GM21717 (cell line): ENCODE measurements around the gene HPS4.
"Not testable (repeated sequence)": the region's sequence is repeated elsewhere in the genome, so short reads cannot be mapped to it uniquely, and the experiment has no call there.

Experiments
- ATAC-seq: cut with Tn5 transposase; IDR thresholded peaks from one replicate; pipeline ENCODE4 v1.9.1; 2021; ENCODE audit warnings: mild to moderate bottlenecking, moderate library complexity; ENCODE audit not compliant: unreplicated experiment

HPS4 gene

DNA sequence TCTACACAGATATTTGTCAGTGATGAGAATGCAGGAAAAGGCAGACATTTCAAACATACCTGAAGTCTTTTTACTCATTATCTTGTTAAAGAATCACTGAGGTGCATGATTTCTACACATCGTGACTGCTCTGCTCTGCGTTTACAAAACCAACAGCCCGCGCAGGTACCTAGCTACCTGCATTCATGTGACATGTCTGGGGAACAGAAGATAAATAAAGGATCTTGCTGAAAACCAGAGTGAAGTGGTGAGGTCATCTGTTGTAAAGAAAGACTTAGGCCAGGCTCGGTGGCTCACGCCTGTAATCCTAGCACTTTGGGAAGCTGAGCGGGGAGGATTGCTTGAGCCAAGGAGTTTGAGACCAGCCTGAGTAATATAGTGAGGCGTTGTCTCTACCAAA is 38.8 kb downstream of the HPS4 start:
- no peak for ATAC-seq

DNA sequence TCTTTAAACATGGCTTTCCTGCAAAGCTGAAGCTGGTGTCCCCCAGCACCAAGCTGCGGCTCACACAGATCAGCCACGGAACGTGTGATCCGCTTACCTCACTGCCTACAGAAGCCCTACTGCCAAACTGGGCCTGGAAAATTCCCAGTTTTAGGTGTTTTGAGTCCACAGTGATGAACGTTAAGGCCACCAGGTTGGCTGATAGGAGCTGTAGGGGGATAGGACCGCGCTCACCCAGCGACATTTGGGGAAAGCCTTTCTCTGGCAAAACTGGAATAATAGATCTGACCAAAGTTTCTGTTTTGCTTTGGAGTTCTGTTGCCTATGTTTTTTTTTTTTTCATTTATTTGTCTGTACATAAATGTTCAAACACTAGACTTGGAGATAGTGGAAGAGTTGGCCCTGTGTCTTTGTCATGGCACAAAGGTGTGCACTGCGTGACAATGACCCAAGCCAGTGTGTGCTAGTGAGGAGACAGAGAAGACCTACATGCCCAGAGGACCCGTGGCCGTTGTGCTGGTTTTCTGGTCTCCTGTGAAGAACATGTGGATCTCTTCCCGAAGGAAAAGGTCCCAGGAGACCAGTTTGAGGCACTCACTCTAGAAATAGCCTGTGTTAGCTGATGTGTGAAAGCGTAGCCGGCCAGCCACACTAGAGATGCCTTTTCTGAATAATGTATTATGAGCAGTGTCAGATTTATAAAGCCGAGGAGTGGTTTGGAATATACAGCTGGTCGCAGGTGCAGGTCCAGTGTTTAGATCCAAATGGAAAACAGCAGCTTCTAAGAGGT is 39.5 kb downstream of the HPS4 start:
- no peak for ATAC-seq

DNA sequence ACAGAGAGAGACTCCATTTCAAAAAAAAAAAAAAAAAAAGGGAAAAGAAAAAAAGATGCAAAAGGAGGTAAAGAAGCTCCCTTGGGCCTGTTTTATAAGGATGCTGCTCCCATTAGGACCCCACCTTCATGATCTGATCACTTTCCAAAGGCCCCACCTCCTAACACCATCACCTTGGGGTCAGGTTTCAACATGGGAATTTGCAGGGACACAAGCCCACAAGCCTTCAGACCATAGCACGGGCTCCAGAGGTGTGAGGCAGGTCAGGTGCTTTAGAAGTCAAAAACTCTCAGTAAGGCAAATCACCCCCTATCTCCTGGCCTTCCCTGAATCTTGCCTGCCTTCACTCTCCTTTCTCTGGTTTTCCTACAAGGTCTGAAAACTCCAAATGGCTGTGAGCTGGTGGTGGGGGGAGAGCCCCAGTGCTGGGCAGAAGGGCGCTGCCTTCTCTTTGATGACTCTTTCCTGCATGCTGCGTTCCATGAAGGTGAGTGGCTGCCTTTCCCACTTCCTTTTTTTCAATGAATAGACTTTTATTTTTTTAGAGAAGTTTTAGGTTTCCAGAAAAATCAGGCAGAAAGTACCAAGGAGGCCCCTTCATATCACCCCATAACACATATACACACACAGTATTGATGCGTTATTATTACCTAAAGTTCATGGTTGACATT is 41.4 kb downstream of the HPS4 start:
- no peak for ATAC-seq

DNA sequence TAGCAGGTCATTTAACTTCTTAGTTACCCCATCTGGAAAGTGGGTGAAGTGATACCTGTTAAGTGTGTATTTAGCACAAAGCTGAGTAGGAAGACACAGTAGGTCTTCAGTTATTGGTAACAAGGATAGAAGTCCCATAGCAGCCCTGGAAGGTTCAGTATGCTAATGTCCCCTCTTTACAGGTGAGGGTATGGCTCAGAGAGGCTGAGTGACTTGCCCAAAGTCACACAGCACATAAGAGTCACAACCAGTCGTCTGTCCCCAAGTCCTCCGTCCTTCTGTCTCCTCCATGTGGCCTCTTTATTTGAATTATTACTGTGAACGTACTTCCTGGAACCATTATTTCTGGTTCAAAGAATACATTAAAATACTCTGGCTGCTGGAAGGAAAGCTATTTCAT is 44.0 kb downstream of the HPS4 start:
- no peak for ATAC-seq

DNA sequence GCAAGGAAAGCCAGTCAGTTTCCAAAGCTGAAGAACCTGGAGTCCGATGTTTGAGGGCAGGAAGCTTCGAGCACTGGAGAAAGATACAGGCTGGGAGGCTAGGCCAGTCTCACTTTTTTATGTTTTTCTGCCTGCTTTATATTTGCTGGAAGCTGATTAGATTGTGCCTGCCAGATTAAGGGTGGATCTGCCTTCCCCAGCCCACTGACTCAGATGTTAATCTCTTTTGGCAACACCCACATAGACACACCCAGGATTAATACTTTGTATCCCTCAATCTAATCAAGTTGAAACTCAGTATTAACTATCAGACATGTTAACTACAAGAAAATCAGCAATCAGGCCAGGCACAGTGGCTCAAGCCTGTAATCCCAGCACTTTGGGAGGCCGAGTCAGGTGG is 44.8 kb downstream of the HPS4 start:
- not testable (repeated sequence) for ATAC-seq

DNA sequence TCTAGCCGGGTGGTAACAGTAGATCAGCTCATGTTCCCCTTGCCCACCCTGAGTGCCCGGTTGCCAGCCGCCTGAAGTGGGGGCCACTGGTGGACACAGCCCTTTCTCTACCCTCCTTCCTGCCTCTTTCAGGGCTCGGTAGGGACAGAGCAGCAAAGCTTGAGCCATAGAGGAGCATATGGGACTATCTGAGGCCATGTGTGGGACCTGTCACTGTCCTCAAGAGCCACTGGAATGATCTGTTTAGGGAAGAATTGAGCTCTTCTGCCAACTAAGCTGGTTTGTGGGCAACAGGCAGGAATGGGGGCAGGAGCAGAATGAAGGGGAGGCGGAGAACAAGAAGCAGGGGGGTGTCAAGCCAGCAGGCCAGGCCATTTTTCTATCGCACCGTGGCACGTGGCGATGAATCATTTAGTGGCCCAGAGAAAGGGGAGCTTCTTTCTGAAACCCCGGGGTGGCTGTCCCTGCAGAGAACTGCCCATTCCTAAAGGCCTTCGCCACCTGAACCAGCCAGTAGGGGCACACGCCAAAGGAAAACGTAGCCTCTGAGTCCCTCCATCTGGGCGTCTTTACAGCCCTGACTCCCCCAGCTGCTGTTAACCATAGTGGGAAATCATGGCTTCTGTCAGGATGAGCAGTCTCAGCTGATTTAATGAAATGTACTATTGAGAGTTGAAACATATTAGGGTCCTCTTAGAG is 45.7 kb downstream of the HPS4 start:
- no peak for ATAC-seq

DNA sequence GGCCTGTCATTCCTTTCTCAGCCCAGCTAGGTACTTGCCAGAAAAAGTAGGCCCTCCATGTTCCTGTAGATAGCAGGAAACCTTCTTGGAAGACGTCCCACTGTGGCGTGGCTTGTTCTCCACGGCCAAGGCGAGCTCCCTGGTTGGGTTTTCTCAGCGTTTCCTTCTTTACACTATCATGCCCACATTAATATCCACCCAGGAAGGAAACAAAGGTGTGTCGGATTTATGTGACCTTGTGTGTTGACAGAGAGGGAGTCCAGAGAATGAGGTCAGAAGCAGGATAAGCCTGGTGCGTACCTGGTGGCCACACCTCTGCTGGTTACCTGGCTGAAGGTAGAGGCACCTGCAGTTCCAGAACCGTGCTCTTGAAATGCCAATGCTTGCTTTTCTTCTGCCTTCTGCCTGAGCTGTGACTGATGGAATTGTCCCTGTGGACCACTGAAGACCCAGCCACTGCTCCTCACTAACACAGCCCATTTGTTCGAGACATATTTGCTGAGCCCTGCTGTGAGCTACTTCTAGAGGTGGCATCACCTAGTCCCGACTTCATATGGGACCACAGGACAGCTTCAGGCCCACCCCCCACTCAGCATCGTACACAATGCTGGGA is 46.6 kb downstream of the HPS4 start:
- no peak for ATAC-seq

DNA sequence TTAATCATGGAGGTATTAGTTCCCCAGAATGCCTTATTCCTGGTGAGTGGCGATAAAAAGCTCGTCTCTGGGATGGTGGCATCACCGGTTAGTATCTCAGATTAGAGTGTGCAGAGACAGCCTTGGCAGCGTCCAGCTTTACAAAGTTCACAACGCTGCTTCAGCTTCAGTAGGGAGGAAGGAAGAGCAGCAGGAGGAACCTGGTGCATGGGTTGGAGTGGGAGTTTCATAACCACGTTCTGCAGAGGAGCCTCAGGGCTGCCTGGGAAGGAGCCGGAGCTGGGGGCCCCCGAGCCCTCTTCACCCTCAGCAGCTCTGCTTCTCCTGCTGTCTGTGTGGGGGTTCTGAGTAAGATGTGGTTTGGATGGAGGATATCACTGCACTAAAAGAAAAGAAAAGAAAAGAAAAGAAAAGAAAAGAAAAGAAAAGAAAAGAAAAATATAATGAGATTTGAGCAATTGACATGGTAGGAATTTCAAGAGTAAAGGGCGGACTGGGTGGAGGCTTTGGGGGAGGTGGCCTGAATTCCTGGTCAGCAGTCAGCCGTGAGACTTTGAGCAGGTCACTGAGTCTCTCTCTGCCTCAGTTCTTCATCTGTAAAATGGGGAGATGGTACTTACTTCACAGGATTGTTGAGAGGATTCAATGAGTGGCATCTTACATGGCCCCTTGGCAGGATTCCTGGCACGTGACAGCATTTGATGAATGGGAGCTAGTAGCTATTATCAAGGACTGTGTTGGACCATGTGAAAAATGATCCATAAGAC is 48.1 kb downstream of the HPS4 start:
- no peak for ATAC-seq

DNA sequence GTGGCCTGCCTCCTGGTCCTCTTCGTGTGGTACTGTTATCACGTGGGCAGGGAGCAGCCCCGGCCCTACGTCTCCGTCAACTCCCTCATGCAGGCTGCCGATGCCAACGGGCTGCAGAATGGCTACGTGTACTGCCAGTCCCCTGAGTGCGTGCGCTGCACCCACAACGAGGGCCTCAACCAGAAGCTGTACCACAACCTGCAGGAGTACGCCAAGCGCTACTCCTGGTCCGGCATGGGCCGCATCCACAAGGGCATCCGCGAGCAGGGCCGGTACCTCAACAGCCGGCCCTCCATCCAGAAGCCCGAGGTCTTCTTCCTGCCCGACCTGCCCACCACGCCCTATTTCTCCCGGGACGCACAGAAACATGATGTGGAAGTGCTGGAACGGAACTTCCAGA is 49.8 kb downstream of the HPS4 start:
- ATAC-seq, result no peak

DNA sequence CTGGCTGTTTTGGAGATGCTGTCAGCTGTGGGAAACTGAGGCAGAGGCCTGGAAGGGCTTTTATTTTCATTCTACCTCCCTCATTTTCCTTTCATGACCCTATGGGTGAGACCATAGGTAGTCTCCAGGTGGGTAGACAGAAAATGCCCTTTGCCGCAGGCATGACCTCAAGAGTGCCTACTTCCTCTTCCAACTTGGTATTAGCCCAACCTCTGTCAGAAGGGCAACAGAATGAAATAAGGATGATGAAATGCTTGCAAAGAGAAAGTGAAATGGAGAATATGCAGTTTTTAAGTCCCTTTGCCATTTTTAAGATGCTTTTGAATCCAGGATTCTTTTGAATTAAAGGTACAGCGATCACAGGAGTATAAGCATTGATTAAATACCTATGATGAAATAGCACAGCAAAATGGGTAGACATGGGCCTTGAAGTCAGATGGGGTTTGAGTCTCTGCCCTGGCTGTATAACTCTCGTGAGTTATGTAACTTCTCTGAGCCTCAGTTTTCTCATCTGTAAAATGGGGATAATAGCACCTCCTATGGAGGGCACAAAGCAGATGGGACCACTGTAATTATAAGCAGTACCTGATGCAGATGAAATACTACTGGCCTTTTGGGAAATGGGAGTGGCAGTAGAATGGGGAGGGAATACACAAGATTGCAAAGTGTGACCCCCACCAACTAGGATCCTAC is 50.8 kb downstream of the HPS4 start:
- no peak for ATAC-seq

DNA sequence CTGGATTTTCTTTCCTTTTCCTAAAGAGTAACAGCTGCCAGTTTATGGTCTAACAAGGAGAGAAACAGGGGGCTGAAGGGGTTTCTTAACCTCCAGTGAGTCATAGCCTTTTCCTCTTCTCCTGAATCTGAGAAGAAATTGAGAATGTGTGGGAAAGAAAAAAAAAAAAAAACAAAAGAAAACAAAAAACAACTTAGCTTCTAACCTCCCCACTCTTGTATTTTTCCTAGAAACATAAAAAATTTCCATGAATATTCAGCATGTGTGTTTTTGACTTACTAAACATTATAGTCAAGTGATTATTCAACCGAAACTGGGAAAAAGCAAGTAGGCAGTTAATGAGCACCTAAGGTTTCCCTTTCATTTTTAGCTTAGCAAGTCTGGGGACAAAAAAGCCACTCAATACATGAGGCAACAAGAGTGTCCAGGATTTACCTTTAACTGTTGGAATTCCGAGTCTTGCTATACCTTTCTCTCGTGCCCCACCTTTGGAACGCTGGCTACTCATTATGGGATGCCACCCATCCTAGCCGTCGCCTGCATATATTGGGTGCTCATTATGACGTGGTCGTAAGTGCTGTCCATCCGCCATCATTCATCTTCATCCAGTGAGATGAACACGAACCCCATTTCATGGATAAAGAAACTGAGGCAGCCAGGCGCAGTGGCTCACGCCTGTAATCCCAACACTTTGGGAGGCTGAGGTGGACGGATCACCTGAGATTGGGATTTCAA is 52.2 kb downstream of the HPS4 start:
- no peak for ATAC-seq

DNA sequence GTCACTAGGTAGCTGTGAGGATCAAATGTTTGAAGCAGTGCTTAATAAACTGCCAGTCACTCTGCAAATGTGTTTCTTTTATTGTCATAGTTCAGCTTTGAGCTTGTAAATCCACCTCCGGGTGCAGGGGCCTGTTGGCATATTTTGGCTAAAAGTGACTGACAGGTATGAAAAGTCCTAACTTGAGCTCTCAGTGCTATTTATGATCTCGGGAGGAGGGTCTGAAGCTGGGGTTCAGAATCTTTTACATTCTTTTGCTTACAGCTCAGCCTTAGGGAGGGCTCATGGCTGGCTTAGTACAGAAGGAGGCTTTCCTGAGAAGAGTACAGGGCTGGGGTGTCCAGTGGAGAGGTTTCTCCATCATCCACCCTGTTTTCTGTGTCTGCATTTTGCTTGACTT is 53.0 kb downstream of the HPS4 start:
- no peak for ATAC-seq

DNA sequence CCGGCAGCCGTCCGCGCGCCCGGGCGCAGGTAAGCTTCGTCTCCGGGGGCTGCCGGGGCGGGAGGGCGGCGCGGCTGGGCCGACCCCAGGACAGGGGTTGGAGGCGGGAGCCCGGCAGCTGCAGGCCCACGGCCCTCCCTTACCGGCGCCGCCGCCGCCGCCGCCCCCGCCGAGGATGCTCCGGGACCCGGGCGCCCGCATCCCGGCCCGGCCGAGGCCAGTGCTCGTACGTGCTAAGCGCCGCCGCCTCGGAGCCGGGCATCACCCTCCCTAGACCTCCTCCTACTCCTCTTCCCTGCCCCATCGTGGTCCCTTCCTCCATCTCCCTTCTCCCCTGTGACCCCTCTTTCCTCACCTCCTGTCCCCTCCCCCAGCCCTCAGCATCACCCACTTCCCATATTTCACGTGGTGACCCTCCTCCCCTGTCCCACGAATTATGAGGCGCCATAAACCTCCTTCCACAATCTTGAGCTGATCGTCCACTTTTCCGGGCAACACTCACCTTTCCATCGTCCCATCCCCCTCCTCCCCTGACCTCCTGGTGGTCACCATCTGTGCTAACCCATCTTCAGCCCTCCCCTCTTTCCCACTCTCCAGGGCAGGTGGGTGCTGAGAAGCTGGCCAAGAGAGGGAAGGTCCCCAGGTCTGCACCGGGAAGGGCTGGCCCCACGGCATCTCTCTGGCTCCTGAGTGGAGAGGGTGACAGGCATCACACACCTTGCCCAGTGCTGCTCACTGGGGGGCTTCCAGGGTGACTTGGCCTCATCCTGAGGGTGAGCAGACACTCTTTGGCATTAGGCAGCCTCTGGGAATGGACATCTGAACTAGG is 53.9 kb downstream of the HPS4 start:
- peak; percentile 19 for ATAC-seq

DNA sequence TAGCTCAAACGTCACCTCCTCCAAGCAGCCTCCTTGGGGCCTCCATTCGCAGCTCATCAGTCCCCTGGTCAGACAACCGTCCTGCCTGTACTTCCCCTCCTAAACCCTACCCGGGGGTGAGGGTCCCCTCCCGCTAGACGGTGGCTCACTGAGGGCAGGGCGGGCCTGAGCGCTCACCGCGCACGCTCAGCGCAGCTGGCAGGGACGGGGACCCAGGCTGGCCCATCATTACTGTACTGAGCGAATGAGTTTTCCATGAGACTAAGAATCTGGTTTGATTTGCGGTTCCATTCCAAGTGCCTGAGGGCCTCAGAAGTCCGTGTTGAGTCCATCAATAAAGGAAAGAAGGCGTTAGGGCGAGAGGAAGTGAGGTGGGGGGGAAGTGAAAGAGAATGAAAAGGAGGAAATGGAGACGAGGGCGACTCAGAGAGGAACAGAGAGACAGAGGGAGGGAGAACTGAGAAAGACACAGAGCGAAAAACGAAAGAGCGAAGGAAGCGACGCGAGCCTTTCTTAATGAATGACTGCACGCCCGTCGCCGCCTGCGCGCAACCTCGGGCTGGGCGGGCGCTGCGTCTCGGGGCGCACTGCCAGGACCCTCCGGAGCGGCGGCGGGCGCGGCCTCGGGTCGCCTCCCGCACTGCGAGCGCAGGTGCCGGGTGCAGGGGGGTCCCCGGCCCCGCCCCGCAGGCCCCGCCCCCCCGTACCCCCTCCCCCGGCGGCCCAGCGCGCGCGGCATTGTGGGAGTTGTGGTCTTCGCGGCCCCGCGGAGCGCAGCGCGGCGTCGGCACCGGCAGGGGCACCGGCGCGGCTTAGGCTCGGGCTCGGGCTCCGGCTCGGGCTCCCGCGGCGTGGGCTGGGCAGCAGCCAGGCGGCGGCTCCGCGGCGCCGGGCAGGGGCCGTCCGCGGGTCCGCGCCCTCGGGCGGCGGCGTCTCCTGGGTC is 54.8 kb downstream of the HPS4 start, which contains the start of gene ASPHD2:
Gene ASPHD2, plus strand, starts transcription at position 746 of the 943 bp plus-strand sequence. CDS start 4,356 bp downstream, outside the sequence.
- ATAC-seq, result peak; percentile 55

DNA sequence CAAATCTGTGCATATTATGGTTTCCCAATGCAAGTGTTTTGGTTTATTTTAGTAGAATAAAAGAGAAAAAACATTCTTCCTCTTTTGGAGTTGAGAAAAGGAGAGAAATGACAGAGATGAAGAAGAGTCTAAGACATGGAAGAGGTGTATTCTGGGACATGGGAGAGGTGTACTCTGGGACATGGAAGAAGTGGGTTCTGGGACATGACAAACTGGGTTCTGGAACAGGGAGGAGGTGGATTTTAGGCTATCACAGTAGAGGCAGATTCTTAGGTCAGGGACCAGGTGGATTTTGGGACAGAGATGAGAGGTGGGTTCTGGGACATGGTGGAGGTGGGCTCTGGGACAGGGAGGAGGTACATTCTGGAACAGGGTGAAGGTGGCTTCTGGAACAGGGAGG is 56.7 kb downstream of the HPS4 start:
- no peak for ATAC-seq

DNA sequence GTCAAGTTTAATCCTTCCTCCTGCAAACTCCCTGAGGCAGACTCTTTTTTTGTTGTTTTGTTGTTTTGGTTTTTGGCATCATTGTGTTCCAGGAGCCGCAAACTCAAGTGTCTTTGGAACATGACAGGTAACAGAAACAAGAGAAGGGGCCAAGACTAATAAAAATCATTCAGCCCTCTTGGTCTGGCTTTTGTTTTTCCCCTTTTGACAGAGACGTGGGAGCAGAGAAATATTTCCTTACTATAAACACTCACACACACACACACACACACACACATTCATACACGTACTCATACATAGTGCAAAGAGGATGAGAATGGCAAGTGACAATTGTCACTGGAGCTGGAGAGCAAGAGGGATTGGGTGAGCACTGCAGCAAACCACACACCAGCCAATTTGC is 65.0 kb downstream of the HPS4 start:
- ATAC-seq, result no peak

DNA sequence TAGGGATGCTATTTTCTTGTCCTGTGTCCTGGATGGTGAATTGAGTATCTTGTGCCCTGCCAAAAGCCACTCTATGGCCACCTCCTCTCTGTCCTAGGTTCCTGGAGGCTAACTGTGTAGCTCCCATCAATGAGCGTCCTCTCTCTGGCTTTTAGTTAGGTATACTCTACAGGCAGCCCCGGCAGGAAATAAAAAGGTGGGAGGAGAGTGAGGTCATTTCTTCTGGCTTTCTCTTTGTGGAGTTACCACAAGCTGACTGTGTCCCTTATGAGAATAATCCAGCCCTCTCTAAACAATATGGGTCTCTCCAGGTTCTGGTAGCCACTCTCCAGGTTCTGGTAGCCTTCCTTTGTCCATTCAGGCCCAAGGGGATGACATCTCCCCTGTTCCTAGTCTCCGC is 66.2 kb downstream of the HPS4 start:
- ATAC-seq, result no peak
